ENCODE results near the gene LOXL1.

DNA sequence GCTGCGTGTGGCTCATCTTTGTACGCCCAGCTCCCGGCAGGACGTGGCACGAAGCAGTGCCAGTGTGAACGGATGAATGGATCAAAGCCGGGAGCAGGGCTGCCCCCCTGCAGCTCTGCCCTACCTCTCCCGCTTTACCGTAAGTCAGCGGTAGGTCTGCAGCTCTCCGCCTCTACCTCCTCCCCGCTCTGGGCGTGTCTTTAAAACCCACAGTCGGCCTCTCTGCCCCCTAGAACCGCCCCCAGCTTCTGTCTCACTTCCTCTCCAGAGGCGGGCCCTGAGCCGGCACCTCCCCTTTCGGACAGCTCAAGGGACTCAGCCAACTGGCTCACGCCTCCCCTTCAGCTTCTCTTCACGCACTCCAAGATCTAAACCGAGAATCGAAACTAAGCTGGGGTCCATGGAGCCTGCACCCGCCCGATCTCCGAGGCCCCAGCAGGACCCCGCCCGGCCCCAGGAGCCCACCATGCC is 68.2 kb downstream of the LOXL1 start, which contains the start of gene PML:
- TF ChIP-seq EZH2 (IDR thresholded peaks at IDR 0.05; ENCODE audit: borderline replicate concordance, insufficient read depth, low read depth, low read length, poor library complexity, severe bottlenecking) = no peak
- TF ChIP-seq CTCF (IDR thresholded peaks at IDR 0.05) = no peak

Data from B cell (primary cell).